Neutrophil (primary cell): ENCODE data around the gene CDC40.

Source experiments
- H3K27ac ChIP-seq: fragments of 200-600 bp; sonication (generic); 2 replicates; pipeline ENCODE4 v1.5.1; 2016; ENCODE audit warnings: mild to moderate bottlenecking, moderate library complexity
- H3K27me3 ChIP-seq: fragments of 200-600 bp; sonication (generic); 2 replicates; pipeline ENCODE4 v1.6.0; 2016; ENCODE audit warnings: mild to moderate bottlenecking
- H3K36me3 ChIP-seq: fragments of 200-600 bp; sonication (generic); 2 replicates; pipeline ENCODE4 v1.5.1; 2017
- H3K4me1 ChIP-seq, 2 experiments: fragments of 200-600 bp in 1 of 2; sonication (generic) in 1 of 2; 1 replicate in 1 of 2; 2 replicates in 1 of 2; pipeline versions ENCODE4 v1.5.1 to v1.6.1; 2013 to 2016; ENCODE audit warnings: low read depth in 1 of 2, low read length in 1 of 2, mild to moderate bottlenecking in 1 of 2, moderate library complexity in 1 of 2; ENCODE audit not compliant: control insufficient read depth in 1 of 2, insufficient read depth in 1 of 2
- H3K4me3 ChIP-seq, 2 experiments: fragments of 200-600 bp in 1 of 2; sonication (generic) in 1 of 2; 1 replicate in 1 of 2; 2 replicates in 1 of 2; pipeline ENCODE4 v1.5.1; 2013 to 2016; ENCODE audit warnings: low read depth in 1 of 2, low read length in 1 of 2, mild to moderate bottlenecking in 1 of 2, moderate library complexity in 1 of 2
- H3K9me3 ChIP-seq: fragments of 200-600 bp; sonication (generic); 2 replicates; pipeline ENCODE4 v1.5.1; 2016
- TF ChIP-seq, protein P1 (sequence below): fragments of 200-600 bp; sonication (generic); IDR thresholded peaks from 2 replicates; pipeline ENCODE4 v1.5.1; 2016; ENCODE audit warnings: antibody characterized with exemption

CDC40 gene

DNA sequence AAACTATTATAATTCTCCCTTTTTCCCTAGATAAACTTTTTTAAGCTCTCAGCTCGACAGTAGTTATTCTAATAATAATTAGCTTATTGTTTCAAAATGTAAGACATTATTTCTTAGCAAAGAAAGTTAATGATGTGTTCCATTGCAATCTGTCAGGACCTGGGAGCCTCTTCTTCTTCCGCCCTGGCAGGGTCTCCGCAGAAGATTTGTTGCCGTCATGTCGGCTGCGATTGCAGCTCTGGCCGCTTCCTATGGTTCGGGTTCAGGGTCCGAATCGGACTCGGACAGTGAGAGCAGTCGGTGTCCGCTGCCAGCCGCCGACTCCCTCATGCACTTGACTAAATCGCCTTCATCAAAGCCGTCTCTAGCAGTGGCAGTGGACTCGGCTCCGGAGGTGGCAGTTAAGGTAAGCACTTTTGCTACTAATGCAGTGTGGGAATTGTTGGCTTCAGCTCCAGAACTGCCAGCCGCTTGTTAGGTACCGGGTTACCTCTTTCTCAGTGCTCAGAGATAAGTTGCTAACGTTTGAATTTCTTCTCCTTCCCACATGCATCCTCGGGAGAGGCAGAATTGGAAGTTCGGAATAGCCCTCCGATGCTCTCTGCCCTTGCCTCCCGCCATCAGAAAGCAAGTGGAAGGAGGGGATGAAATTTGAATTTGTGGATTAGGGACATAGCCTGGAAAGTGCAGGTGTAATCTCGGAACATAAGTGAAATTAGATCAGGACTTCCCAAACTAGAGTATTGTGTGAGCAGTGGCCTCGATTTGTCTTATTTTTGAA is at the start of gene CDC40:
TSS of gene CDC40 (plus strand) at position 200 of the 781 bp plus-strand sequence. CDS start at position 218, 18 bp downstream.
- H3K36me3 ChIP-seq = no peaks in the 10 kb centered on the region
- no peaks in the 10 kb centered on the region for H3K9me3 ChIP-seq
- TF ChIP-seq, protein P1, sequence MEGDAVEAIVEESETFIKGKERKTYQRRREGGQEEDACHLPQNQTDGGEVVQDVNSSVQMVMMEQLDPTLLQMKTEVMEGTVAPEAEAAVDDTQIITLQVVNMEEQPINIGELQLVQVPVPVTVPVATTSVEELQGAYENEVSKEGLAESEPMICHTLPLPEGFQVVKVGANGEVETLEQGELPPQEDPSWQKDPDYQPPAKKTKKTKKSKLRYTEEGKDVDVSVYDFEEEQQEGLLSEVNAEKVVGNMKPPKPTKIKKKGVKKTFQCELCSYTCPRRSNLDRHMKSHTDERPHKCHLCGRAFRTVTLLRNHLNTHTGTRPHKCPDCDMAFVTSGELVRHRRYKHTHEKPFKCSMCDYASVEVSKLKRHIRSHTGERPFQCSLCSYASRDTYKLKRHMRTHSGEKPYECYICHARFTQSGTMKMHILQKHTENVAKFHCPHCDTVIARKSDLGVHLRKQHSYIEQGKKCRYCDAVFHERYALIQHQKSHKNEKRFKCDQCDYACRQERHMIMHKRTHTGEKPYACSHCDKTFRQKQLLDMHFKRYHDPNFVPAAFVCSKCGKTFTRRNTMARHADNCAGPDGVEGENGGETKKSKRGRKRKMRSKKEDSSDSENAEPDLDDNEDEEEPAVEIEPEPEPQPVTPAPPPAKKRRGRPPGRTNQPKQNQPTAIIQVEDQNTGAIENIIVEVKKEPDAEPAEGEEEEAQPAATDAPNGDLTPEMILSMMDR = no peak
- H3K4me3 ChIP-seq = peak within 1 kb of the TSS; percentile 94 to 98
- H3K27ac ChIP-seq = peak within 1 kb of the TSS; percentile 87
- H3K27me3 ChIP-seq = peaks cover 30% of the 10 kb centered on the region
- peaks cover 37 to 43% of the 10 kb centered on the region in 2 experiments for H3K4me1 ChIP-seq

DNA sequence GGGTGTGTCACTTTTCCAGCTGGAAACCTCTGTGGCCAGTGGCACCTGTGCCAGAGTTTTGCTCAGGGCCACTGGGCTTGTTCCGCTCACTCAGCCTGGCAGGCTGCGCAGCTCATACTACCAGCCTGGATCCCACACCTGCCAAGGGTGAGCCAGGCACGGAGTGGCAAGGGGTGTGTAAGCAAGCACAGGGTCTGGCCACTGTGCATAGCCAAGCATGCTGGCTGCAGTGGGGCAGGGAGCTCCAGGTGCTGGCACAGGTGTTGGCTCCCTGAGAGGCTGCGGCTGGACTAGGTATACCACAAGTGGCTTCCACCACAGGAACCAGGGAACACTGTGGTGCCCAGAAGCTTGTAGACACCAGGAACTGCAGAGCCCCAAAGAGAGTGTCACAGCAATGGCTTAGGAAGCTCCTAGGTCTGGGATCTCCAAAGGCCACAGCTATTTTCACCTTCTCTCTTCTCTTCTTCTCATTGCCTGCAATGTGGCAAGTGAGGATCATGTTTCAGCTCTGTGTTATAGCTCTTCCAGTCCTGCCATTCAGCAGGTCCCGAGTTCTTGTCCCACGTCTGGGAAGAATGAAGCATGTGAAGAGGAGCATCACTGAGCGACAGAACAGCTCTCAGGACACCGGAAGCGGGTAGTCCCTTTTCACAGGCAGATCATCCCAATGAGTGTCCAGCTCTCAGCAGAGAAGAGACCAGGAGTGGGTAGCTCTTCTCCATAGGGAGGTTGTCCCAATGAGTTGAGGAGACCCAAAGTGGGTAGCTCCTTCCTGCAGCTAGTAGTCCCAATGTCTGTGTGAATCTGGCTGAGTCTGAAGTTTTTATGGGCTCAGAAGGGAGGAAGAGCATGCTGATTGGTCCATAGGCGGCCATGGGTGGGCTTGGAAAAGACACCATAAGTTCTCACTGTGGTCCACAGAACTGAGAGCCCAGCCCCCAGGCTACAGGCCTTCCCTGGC is 42.0 kb upstream of the CDC40 start:
- Histone ChIP-seq H3K36me3 (no peaks in the 10 kb centered on the region), H3K4me1 (no peaks in the 10 kb centered on the region), H3K27ac (no peak overlapping the region), H3K9me3 (no peaks in the 10 kb centered on the region), H3K27me3 (no peaks in the 10 kb centered on the region), H3K4me3 (no peak overlapping the region)
- TF ChIP-seq, protein P1 = no peak

DNA sequence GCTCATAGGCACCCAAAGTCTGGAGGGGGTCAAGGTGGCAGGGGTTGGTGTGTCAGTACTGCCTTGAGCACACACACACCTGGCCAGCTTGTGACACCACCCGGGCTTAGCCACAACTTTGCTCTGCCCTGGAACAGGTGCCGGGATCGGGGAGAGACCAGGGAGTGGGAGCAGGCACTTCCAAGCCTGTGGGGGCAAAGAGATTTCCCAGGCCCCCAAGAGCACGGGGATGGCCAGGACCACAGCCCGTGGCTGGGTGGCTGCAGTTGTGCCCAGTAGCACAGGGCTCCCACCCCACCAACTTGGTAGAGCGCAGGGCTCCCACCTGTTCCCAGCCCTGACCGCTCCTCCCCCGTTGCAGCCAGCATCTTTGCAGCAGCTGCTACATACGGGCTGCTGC is 41.2 kb upstream of the CDC40 start:
- no peaks in the 10 kb centered on the region for H3K27me3 ChIP-seq
- no peak overlapping the region for H3K27ac ChIP-seq
- H3K4me3 ChIP-seq = no peak overlapping the region
- H3K36me3 ChIP-seq = no peaks in the 10 kb centered on the region
- TF ChIP-seq, protein P1 = no peak
- no peaks in the 10 kb centered on the region for H3K9me3 ChIP-seq
- no peaks in the 10 kb centered on the region for H3K4me1 ChIP-seq

DNA sequence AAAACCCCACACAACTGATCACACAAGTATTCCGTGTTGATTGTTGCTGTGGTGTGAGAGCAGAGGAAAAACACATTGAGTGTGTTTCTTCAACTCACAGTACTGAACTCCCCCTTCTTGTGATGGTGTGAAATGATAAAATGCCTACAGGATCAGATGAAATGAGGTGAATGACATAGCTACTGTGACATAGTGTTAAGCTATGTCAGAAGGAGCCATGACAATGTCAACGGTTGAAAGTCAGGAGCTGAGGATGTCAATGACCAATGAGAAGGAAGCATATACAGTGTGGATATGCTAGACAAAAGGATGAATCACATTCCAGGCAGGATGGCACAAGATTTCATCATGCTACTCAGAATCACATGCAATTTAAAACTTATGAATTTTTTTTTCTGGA is 39.6 kb upstream of the CDC40 start:
- H3K27me3 ChIP-seq = no peaks in the 10 kb centered on the region
- TF ChIP-seq, protein P1 = no peak
- no peak overlapping the region for H3K27ac ChIP-seq
- no peaks in the 10 kb centered on the region for H3K4me1 ChIP-seq
- no peaks in the 10 kb centered on the region for H3K9me3 ChIP-seq
- H3K36me3 ChIP-seq = no peaks in the 10 kb centered on the region
- H3K4me3 ChIP-seq = no peak overlapping the region

DNA sequence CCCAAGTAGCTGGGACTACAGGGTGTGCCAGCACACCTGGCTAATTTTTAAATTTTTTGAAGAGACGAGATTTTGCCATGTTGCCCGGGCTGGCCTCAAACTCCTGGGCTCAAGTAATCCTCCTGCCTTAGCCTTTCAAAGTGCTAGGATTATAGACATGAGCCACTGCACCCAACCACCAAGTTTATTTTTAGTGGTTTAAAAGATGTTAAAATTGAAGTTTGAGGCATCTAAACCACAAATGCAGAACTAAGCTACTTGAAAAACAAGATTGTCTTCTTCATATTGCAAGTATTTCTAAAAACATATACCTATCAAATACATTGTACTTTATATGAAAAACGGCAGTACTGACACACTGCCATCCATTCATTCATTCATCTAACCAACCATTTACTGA is 32.4 kb upstream of the CDC40 start:
- Histone ChIP-seq H3K27me3 (no peaks in the 10 kb centered on the region), H3K9me3 (no peaks in the 10 kb centered on the region), H3K27ac (no peak overlapping the region), H3K4me1 (no peaks in the 10 kb centered on the region), H3K36me3 (no peaks in the 10 kb centered on the region), H3K4me3 (no peak overlapping the region)
- TF ChIP-seq, protein P1 = no peak
